DMS153 (cell line): ENCODE results near the gene ROBO1.
"Not testable (repeated sequence)": the region's sequence is repeated elsewhere in the genome, so short reads cannot be mapped to it uniquely, and the experiment has no call there.

ENCODE experiments used
- DNase-seq: peaks from one replicate; lab custom pipeline; 2025; lab: John Stamatoyannopoulos, UW

ROBO1 gene

GRCh38 chr3:78690766-78691165 lies 1077.0 kb downstream of the ROBO1 start:
- DNase-seq: no peak

DNA sequence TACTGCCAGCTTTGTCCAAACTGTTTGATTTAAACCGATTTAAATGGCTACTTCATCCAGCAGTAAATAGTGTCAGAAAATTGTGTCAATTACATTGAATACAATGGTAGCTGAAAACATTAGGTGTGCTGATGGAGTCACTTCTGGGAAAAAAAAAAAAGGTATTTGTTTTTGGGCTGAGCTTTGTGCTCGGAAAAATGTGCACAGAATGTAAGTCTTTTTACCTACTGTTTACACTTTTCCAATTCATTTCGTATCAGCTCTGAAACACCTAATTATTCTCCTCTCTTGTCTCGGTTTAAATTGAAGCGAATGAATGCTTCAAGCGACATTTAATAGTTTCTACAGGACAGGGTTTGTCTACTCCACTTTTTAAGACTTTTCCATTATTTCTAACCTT lies 1078.4 kb downstream of the ROBO1 start:
- peak; percentile 75 for DNase-seq

DNA sequence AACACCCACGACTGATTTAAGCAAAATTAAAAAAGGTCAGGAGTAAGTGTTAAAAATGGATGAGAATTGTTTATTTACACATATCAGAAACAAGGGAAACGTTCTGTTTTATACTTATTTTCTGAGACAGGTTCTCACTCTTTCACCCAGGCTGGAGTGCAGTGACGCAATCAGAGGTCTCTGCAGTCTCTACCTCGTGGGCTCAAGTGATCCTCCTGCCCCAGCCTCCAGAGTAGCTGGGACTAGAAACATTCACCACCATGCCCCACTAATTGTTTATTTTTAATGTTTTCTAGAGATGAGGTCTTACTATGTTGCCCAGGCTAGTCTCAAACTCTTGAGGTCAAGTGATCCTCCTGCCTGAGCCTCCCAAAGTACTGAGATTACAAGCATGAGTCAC lies 1080.3 kb downstream of the ROBO1 start:
- DNase-seq: no peak

- no peak for DNase-seq
Measured at GRCh38 chr3:78683284-78683683, 1084.5 kb downstream of the ROBO1 start.

GRCh38 chr3:78675119-78675805 lies 1092.5 kb downstream of the ROBO1 start:
- DNase-seq: not testable (repeated sequence)

DNA sequence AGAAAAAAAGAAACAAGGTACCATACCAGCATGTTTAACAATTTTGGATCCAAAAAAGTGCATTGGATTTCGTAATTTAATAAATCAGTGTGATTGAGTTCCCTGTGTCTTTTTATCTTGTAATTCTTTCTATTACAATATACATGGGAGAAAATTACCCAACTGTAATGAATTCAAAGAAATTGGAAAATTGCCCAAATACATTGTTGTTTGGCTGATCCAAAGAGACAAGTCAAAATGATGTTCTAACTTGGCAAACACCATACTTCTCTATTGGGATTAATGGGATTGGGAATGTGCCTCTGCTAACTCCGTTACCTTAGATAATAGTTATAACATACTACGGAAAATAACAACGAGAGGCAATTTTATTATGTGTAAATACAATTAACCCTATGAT lies 1097.1 kb downstream of the ROBO1 start:
- no peak for DNase-seq

DNA sequence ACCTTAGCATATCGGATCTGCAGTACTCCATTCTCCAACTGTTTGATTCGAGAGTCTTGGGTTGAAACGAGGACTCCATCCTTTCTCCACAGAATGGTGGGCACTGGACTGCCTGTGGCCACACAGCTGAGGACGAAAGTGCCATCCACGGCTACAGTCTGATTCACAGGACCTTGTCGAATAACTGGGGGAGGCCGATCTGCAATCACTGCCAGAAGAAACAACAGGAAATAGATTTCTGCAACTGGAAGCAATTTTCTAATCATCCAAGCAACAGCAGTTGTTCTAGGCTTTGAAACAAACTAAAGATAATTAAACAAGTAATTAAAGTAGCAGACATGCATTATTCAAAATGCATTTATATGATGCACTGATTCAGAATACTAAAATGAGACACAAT lies 1097.7 kb downstream of the ROBO1 start:
- no peak for DNase-seq

DNA sequence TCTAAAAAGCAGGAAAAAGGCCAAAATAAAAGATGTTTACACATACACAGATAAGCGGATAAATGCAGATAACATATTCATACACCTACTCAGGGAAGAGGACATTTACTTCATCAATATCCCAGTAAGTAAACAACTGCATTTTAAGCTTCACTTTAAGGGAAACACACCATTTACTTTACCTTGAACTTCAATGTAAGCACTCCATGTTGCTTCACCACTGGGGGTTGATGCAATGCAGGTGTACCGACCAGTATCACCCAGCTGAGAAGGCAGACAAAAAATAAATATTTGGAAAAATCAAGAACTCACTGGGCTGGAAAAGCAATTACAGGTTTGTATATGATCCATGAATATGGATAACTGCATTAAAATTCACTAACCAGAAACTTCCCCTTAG lies 1099.5 kb downstream of the ROBO1 start:
- no peak for DNase-seq

GRCh38 chr3:78666470-78666800 lies 1101.4 kb downstream of the ROBO1 start:
- DNase-seq: no peak

GRCh38 chr3:78665776-78666469 lies 1101.9 kb downstream of the ROBO1 start:
- DNase-seq: no peak

DNA sequence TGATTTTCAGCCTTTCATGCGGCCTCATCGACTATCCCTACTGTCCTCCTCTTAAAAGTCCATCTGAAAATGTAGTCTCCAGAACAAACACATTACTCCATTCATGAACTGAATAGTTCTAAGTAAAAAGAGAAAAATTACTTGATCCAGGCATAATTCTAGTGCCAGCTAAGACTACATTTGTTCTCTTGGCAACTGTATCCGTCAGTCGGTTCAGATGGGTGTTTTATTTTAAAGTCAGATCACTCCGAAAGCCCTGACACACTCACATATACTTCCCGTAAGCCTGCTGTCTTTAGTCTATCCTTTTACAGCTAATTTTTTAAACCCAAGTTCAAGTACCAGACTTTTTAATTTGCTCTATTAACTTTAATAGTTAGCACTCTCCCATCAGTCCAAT lies 1102.7 kb downstream of the ROBO1 start:
- DNase-seq: no peak

GRCh38 chr3:78660957-78661356 lies 1106.8 kb downstream of the ROBO1 start:
- DNase-seq: no peak

- DNase-seq: no peak
Measured at GRCh38 chr3:78659386-78659987, 1108.3 kb downstream of the ROBO1 start.

DNA sequence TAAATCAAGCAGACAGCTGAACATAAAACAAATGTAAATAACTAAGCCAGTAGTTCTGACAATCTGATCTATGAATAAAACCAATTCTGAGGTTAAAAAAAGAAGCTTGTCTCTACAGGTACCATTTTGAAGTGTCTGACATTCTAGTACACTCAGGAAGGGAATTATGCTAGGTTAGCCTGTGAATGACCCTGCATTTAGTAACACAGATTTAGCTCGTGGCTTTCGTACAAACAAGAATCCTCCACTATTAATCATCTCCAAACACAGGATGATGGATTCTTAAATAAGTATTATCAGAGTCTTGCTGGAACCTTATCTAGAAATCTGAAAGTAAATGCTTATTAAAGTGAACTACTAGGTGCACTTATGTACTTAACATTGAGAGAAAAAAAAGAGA lies 1120.1 kb downstream of the ROBO1 start:
- no peak for DNase-seq

- peak; percentile 34 for DNase-seq
Measured at GRCh38 chr3:78645628-78646310, 1122.0 kb downstream of the ROBO1 start.

DNA sequence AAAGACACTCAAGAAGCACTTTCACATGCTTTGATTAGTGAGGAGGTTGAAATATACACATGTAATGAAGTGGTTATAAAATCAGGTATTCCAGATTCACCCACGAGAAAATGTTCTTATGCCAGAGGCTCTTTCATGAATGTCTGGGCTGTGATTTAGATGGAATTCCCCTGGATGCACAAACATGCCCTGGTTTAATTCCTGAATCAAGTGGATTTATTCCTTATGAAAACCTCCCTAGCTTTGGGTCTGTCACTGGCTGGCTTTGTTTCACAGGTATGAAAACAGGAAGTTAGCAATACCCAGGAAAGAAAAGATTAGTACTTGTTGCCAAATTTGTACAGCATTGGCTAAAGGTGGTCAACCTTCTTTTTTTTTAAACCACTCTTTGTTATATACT lies 1123.0 kb downstream of the ROBO1 start:
- DNase-seq: no peak

- no peak for DNase-seq
Measured at GRCh38 chr3:78642226-78643035, 1125.4 kb downstream of the ROBO1 start.

- no peak for DNase-seq
Measured at GRCh38 chr3:78641703-78642102, 1126.1 kb downstream of the ROBO1 start.

DNA sequence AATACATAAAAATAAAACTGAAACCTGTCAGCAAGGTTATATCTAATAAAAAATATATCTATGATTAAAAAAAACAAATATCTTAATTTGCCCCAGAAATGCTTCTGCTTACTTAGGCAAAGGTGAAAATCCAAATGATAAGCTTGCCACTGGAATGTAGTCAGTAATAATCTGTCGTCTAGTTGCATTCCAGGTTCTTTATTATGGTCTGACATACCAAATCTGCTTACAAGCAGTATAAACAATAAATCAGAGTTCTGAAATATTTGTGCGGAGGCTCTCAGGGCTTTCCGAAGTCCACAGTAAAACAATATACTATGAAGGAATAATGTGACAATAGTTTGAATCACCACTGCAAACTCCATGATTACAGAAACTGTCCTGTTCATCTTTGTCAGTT lies 1133.5 kb downstream of the ROBO1 start:
- DNase-seq: no peak

DNA sequence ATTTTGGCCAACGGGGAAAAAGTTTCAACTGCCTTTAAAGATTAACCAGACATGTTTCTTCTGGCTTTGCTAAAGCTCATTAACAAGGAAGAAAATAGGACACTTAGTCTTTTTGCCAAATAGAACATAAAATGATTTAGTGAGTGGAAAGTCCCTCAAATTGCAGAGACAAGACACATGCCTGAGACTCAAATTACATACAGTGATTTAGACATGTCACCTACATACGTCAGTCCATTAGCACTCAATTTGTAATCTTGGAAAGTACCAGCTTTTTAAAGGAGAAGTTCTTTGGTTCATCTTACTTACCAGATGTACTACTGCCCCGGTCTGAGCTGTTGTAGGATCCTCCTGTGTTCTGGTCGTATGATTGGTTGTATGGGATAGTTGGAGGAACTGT lies 1134.2 kb downstream of the ROBO1 start:
- DNase-seq: no peak

DNA sequence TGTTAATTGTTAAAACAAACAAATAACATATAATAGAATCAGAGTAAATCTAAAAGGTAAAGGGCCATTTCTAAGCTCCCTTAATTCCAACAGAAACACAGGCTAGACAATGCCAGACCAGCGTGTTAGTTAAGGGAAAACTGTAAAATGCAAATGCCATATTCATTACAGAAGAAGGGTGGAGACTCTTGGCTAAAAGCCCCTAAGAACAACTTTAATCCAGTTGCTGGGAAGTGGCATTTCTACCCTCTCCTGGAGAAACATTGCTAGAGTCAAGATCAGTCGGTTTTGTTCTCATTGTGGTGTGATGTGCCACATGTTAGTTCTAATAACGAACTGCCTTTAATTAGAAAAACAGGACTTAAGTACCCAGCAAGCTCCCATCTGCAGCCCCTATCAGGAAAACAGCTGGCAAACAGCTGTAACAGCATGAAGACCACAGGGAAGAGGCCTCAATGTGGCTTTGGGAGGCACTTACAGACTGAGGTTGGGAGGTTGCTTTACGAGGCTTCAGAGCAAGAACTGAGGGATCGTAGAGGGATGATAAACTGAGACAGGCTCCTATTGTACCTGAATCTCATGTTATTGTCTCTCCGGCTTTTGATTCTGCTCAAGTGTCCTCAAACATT lies 1134.8 kb downstream of the ROBO1 start:
- no peak for DNase-seq

DNA sequence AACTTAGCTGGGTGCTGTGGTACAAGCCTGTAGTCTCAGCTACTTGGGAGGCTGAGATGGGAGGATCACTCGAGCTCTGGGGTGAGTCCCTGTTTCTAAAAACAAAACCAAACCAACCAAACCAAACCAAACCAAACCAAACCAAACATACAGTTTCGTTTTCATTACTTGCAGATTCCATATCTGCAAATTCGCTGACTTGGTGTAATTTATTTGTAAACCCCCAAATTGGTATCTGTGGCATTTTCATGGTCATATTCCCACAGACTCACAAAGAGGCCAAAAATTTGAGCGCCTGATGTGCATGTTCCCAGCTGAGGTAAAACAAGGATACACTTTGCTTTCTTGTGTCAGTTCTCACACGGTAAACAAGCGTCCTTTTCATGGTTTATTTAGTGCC lies 1138.3 kb downstream of the ROBO1 start:
- no peak for DNase-seq
